NCI-H2227 (cell line): Measurements from ENCODE around the gene AKAP6.
"Not testable (repeated sequence)": the region's sequence is repeated elsewhere in the genome, so short reads cannot be mapped to it uniquely, and the experiment has no call there.

Experiments used
- DNase-seq: peaks from one replicate; lab custom pipeline; 2025; ENCODE audit not compliant: unreplicated experiment; lab: John Stamatoyannopoulos, UW

The AKAP6 gene

GRCh38 chr14:32435411-32435810 lies 106.3 kb downstream of the AKAP6 start:
- DNase-seq, result no peak

- no peak for DNase-seq
Observed at GRCh38 chr14:32436993-32437392, 107.9 kb downstream of the AKAP6 start.

GRCh38 chr14:32438517-32438916 lies 109.4 kb downstream of the AKAP6 start:
- no peak for DNase-seq

GRCh38 chr14:32443890-32444661 lies 115.0 kb downstream of the AKAP6 start:
- peak; percentile 12 for DNase-seq

GRCh38 chr14:32447371-32447770 lies 118.3 kb downstream of the AKAP6 start:
- no peak for DNase-seq

GRCh38 chr14:32449648-32450047 lies 120.5 kb downstream of the AKAP6 start:
- DNase-seq, result peak; percentile 23

GRCh38 chr14:32450919-32451675 lies 122.0 kb downstream of the AKAP6 start:
- DNase-seq, result no peak

- DNase-seq, result no peak
Observed at GRCh38 chr14:32453857-32454810, 125.0 kb downstream of the AKAP6 start.

GRCh38 chr14:32457213-32457920 lies 128.3 kb downstream of the AKAP6 start:
- DNase-seq, result no peak

GRCh38 chr14:32458720-32459119 lies 129.6 kb downstream of the AKAP6 start:
- no peak for DNase-seq

- DNase-seq, result no peak
Observed at GRCh38 chr14:32460267-32460666, 131.2 kb downstream of the AKAP6 start.

GRCh38 chr14:32462553-32462952 lies 133.5 kb downstream of the AKAP6 start:
- not testable (repeated sequence) for DNase-seq

- no peak for DNase-seq
Observed at GRCh38 chr14:32468955-32469354, 139.9 kb downstream of the AKAP6 start.

- peak; percentile 53 for DNase-seq
Observed at GRCh38 chr14:32469388-32470160, 140.5 kb downstream of the AKAP6 start.

GRCh38 chr14:32470161-32470715 lies 141.1 kb downstream of the AKAP6 start:
- no peak for DNase-seq

- DNase-seq, result no peak
Observed at GRCh38 chr14:32471181-32471580, 142.1 kb downstream of the AKAP6 start.

- peak; percentile 29 for DNase-seq
Observed at GRCh38 chr14:32472076-32472475, 143.0 kb downstream of the AKAP6 start.

- DNase-seq, result peak; percentile 38
Observed at GRCh38 chr14:32472512-32473463, 143.7 kb downstream of the AKAP6 start.
